ENCODE results near the gene TMCO4. TPM values are rescaled to one million over a fixed set of nuclear protein-coding genes. Genes with fewer than 3 reads are reported as not detected.

The TMCO4 gene
- total and polyA plus RNA-seq, 12 donors: 6.1 to 12.2 (median 8.0) TPM

DNA sequence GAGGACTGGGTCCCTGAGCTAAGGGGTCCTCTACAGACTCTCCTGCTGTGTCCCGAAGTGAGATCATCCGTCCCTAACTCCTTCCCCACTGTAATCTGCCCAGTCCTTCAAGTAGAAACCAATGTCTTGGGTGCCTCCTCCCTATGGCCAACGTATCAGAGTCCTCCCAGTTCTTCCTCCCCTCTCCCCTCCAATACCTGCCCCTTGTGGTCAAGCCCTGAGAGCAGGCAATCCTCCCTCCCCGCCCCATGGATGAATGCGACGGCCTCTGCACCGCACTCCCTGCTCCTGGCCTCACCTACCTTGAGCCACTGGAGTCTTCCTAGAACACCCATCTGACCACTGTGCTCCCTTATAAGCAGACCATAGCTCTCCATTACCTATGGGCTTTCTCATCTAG is 103.9 kb downstream of the TMCO4 start:
- 84 to 91% methylated on average over 7 of the region's 7 CpGs for WGBS, 2 donors
- Histone ChIP-seq H3K36me3 (peaks cover 0 to 62% (median 0%) of the 10 kb centered on the region in 9 donors), H3K4me1 (no peaks in the 10 kb centered on the region), H3K27ac (no peak overlapping the region), H3K4me3 (no peak overlapping the region), H3K9me3 (no peaks in the 10 kb centered on the region), H3K27me3 (no peaks in the 10 kb centered on the region)
- TF ChIP-seq, protein P1, sequence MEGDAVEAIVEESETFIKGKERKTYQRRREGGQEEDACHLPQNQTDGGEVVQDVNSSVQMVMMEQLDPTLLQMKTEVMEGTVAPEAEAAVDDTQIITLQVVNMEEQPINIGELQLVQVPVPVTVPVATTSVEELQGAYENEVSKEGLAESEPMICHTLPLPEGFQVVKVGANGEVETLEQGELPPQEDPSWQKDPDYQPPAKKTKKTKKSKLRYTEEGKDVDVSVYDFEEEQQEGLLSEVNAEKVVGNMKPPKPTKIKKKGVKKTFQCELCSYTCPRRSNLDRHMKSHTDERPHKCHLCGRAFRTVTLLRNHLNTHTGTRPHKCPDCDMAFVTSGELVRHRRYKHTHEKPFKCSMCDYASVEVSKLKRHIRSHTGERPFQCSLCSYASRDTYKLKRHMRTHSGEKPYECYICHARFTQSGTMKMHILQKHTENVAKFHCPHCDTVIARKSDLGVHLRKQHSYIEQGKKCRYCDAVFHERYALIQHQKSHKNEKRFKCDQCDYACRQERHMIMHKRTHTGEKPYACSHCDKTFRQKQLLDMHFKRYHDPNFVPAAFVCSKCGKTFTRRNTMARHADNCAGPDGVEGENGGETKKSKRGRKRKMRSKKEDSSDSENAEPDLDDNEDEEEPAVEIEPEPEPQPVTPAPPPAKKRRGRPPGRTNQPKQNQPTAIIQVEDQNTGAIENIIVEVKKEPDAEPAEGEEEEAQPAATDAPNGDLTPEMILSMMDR (IDR thresholded peaks at IDR 0.05): no peak
- intact Hi-C loops (cut with DNase I): no loop called here
- peak in 1 of 8 donors; percentile 14 for ATAC-seq
- DNase-seq: no peak

DNA sequence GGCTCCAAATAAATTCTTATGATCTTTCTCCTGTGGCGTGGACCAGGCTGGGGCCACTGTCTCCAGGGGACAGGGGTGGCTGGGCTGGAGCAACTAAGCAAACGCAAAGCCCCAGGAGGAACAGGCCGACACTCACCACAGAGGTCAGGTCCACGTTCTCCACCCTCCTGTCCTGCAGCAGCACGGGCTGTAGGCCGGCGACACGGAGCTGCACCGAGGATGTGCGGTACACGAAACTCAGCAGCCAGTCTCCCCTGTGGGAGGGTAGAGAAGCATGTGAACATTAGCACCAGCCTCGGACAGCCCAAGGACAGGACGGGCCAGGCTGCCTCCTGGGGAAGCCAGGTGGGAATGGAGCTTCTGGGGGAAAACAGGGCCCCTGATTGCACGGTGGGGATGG is 105.4 kb downstream of the TMCO4 start:
- ATAC-seq (no peak), DNase-seq (no peak)
- no peak overlapping the region for H3K27ac ChIP-seq
- TF ChIP-seq, protein P1 (IDR thresholded peaks at IDR 0.05): no peak
- peaks cover 0 to 51% (median 0%) of the 10 kb centered on the region in 9 donors for H3K36me3 ChIP-seq
- H3K4me3 ChIP-seq: no peak overlapping the region
- H3K9me3 ChIP-seq: peaks cover 0 to 8% (median 0%) of the 10 kb centered on the region in 11 donors
- intact Hi-C loops (cut with DNase I): no loop called here
- WGBS, 2 donors: 88 to 89% methylated on average over 14 of the region's 14 CpGs
- H3K4me1 ChIP-seq: peaks cover 0 to 5% (median 4%) of the 10 kb centered on the region in 9 donors
- no peaks in the 10 kb centered on the region for H3K27me3 ChIP-seq

DNA sequence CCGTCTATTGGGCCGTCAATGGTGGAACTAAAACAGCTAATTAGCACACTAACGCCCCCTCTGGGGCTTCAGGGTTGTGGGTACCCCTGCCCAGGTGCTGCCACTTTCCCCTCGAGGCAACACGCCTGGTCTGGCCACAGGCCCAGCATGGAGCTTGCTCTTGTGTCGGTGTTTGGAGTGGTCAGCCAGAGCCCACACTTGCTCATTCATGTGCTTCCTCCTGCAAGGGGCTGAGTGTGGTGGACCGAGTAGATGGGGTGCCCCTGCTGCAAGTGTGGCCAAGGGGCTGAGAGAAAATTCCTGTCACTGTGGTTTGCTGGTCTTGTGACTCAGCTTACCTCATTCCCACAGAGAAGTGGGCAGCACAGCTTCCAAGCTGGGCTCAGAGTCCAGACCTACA is 109.4 kb downstream of the TMCO4 start:
- peaks cover 0 to 13% (median 0%) of the 10 kb centered on the region in 11 donors for H3K9me3 ChIP-seq
- intact Hi-C loops (cut with DNase I): no loop called here
- no peak overlapping the region for H3K4me3 ChIP-seq
- no peak for ATAC-seq
- H3K27me3 ChIP-seq: no peaks in the 10 kb centered on the region
- peaks cover 0 to 13% (median 9%) of the 10 kb centered on the region in 9 donors for H3K4me1 ChIP-seq
- TF ChIP-seq, protein P1 (IDR thresholded peaks at IDR 0.05): no peak
- H3K27ac ChIP-seq: no peak overlapping the region
- 90 to 91% methylated on average over 7 of the region's 7 CpGs for WGBS, 2 donors
- no peak for DNase-seq
- peaks cover 0 to 48% (median 0%) of the 10 kb centered on the region in 9 donors for H3K36me3 ChIP-seq

GRCh38 chr1:19689856-19690255 is 109.9 kb downstream of the TMCO4 start:
- TF ChIP-seq, protein P1 (IDR thresholded peaks at IDR 0.05): no peak
- peaks cover 0 to 43% (median 0%) of the 10 kb centered on the region in 9 donors for H3K36me3 ChIP-seq
- intact Hi-C loops (cut with DNase I): no loop called here
- peaks cover 0 to 13% (median 9%) of the 10 kb centered on the region in 9 donors for H3K4me1 ChIP-seq
- H3K9me3 ChIP-seq: peaks cover 0 to 13% (median 0%) of the 10 kb centered on the region in 11 donors
- WGBS, 2 donors: 93 to 94% methylated on average over 3 of the region's 3 CpGs
- H3K4me3 ChIP-seq: no peak overlapping the region
- no peak overlapping the region for H3K27ac ChIP-seq
- DNase-seq: no peak
- no peaks in the 10 kb centered on the region for H3K27me3 ChIP-seq
- ATAC-seq: no peak
